ENCODE data around the gene ARID3A.

ARID3A gene

DNA sequence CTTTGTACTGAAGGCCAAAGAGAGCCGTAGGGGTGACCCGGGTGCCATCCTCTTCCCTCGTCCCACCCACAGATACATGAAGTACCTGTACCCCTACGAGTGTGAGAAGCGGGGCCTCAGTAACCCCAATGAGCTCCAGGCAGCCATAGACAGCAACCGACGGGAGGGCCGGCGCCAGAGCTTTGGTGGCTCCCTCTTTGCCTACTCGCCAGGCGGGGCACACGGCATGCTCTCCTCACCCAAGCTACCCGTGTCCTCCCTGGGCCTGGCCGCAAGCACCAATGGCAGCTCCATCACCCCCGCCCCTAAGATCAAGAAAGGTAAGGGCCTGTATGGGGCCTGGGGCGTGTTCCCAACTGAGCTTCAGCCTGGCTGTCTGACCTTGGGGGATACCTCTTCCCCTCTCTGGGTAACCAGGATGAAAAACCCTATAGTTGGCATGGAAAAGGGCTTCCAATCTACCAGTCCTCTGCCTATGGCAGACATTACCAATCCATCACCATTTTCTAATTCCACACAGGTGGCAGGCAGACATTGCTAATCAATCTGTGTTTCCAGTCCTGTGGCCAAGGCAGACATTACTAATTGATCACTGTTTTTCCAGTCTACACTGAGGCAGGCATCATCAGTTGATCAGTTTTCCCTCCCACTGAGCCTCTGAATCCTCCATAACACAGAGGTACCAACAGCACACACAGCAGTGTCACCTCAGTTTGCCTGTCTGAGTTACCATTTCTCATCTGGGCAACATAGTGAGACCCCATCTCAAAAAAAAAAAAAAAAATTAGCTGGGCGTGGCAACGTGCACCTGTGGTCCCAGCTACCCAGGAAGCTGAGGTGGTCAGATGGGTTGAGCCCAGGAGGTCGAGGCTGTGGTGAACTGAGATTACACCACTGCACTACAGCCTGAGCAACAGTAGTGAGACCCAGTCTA is 39.2 kb downstream of the ARID3A start:
- no peak for DNase-seq

DNA sequence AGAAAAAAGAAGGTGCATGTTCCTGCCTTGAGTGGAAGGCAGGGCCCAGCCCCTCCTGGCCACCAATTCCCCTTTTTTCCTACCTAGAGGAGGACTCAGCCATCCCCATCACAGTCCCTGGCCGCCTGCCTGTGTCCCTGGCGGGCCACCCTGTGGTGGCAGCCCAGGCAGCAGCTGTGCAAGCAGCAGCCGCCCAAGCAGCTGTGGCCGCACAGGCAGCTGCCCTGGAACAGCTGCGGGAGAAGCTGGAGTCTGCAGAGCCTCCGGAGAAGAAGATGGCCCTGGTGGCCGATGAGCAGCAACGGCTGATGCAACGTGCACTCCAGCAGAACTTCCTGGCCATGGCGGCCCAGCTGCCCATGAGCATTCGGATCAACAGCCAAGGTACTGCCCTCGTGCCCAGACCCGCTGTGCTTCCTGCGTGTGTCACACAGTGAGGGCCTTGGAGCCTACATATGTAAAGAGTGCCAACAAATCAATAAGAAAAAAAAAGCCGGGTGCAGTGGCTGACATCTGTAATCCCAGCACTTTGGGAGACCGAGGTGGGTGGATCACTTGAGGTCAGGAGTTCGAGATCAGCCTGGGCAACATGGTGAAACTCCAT is 40.8 kb downstream of the ARID3A start:
- DNase-seq: no peak

DNA sequence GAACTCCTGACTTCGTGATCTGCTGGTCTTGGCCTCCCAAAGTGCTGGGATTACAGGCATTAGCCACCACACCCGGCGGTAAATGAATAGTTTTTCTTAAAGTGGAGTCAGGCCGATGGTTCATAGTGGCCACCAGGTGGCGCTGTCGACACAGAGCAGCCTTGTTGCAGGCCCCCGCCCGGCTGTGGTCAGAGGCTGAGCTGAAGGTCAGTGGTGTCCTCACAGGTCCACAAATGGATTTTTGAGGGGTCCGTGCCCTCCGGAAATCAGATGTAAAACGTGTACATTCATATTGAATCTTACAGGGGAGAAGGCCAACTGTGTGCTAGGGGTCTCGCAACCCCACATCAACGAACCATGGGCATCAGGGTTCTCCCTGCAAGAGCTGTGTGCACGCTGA is 44.9 kb downstream of the ARID3A start:
- no peak for DNase-seq

- DNase-seq: no peak
These were observed 46.0 kb downstream of the ARID3A start for GRCh38 chr19:971795-972194.

DNA sequence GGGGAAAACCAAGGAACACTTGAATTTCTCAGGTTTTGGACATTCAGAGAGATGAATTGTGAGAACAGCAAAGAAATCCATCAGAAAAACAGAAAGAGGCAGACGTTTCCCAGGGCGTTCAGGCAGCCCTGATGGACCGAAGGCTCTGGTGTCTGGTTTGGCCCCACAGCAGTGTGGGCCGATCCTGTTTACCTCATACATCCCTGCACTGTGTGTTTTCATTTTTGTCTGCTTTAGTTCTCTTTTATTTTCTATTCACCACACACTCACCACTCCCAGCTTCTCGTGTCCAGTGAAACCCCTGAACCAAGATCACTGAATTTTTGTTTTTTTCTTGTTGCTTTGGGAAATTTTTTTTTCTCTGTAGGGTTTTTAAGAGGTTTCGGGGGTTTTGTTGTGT is 46.4 kb downstream of the ARID3A start:
- no peak for DNase-seq

DNA sequence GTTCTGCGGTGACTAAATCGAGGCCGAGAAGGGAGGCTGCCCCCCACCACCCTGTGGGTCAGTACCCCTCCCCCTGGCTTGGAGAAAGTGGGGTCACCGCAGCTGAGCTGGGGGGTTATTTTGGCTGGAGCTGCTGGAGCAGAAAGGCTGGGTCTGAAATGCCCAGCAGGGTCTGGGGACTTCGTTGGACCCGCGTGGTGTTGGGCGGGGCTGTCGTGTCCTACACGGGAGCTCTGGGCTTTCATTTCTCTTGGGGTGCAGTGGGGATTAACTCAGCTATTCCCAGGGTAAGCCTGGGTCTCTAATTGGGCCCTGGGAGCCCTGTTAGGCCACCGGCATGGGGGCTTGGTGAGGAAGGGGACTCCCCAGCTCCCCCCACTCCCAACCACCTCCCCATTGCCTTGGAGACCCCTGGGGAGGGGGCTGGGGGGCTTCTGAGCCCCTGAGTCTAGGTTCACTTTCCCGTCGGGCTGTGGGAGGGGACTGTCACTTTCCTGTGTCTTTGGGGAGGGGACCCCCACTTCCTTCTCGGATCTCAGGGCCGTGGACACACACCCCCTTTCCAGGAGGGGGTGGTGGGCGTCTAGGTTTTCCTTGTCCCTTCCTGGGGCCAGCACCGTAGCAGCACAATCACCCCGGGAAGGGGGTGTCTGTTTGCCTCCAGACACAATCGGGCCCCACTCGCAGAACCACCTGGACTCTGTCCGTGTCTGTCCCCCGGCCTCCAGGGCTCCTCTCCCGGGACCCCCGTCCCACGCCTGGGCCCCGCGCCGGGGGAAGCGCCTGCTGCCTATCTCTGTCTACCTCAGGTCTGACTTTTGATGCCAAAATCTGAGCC is 48.1 kb downstream of the ARID3A start:
- no peak for DNase-seq

GRCh38 chr19:974564-975257 is 48.9 kb downstream of the ARID3A start:
- no peak for DNase-seq

- no peak for DNase-seq
These were observed 50.6 kb downstream of the ARID3A start for GRCh38 chr19:976476-976875.

- no peak for DNase-seq
These were observed 51.2 kb downstream of the ARID3A start for GRCh38 chr19:977058-977464.

- DNase-seq: no peak
These were observed 53.5 kb downstream of the ARID3A start for GRCh38 chr19:979318-979741.

- no peak for DNase-seq
These were observed 54.5 kb downstream of the ARID3A start for GRCh38 chr19:980133-980998.

DNA sequence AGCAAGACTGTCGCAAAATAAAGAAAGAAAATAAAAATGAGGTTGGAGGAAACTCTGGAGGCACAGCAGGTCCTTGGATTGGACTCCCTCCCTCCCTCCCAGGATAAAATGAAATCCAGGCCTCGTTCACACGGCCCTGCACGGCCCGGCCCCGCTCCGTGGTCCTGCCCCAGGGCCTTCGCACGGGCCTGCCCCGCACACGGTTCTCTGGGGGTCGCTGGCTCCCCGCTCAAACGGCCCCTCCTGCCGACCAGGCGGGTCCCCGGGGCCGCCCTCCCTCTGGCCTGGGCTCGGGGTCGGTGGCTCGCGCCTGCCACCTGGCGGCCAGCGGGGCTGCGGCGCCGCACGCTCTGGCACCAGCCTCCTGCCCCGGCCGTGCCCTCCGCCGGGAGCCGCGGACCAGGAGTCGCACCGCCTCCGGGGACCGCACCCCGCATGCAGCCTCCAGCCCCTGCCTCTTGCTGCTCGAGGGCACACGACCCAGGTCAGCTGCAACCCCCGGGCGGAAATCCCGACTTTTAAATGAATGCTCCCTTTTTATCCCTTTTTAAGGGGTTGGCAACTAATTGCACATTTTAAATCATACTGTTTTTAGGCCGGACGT is 56.8 kb downstream of the ARID3A start:
- peak; percentile 79 to 82 for DNase-seq

- peak; percentile 91 to 94 for DNase-seq
These were observed 58.5 kb downstream of the ARID3A start, which contains the start of gene WDR18 for GRCh38 chr19:984165-984967. Gene WDR18 (plus strand): TSS chr19:984345. CDS start chr19:984354, 9 bp downstream.

GRCh38 chr19:986083-986482 is 60.2 kb downstream of the ARID3A start:
- DNase-seq: no peak

DNA sequence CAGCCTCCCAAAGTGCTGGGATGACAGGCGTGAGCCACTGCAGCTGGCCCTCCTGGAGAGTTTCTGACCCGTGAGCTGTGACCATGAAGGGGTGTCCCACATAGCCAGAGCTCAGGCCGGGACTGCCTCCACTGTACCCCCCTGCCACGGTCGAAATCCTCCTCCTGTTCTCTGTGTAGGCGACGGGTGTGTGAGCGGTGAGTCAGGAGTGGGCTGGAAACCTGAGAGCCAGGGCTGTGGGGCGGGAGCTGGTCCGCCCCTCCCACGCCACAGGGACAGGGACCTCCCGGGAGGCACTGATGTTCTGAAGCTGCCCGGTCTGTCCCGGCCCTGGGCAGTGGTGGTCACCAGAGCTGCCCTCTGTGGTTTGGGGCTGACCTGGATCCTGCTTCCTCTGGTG is 62.2 kb downstream of the ARID3A start:
- no peak for DNase-seq

- no peak for DNase-seq
These were observed 62.7 kb downstream of the ARID3A start for GRCh38 chr19:988510-988909.

GRCh38 chr19:989381-990081 is 63.7 kb downstream of the ARID3A start:
- no peak for DNase-seq

DNA sequence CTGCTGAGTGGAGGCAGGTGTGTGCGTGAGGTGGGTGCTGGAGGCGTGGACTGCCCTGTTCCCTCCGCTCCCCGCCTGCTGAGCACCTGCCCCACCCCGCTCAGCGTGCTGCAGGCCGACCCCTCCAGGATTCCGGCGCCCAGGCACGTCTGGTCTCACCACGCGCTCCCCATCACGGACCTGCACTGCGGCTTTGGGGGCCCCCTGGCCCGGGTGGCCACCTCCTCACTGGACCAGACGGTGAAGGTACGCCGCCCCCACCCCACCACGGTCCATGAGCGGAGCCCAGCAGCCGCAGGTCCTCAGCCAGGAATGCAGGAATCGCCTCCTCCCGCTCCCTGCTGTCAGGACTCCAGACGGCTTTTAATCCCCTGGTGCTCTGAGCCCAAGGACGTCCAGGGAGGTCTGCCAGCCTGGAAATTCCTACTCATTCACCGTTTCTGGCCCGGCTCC is 64.3 kb downstream of the ARID3A start:
- DNase-seq: no peak

DNA sequence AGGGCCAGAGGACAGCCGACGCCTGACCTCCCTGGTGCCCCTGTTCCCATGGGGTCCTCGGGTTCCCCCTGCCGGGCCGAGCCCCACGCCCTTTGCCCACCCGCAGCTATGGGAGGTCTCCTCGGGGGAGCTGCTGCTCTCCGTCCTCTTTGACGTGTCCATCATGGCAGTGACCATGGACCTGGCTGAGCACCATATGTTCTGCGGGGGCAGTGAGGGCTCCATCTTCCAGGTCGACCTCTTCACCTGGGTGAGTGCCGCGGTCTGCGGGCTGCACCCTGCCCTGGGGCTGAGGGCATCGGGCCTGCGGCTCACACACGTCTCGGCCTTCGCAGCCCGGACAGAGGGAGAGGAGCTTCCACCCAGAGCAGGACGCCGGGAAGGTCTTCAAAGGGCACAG is 64.9 kb downstream of the ARID3A start:
- no peak for DNase-seq

Measured in activated CD4-positive, alpha-beta T cell treated with anti-CD3 and anti-CD28 coated beads, Interleukin-2, amount 50 U/mL, for 48 hours (primary cell).